IMR-90 (cell line): ENCODE measurements around the gene LRFN2. TPM values are rescaled to one million over a fixed set of nuclear protein-coding genes. Genes with fewer than 3 reads are reported as not detected.

Experiments used
- ATAC-seq: fragments of 200-7000 bp; cut with Tn5 transposase; 2 replicates; pipeline ENCODE4 v1.9.1; 2020; ENCODE audit warnings: low read depth, mild to moderate bottlenecking, moderate library complexity
- BruUV-seq: library from RNA; stranded (reverse); fragments of 400-500 nt; replicated peaks from 2 replicates; lab custom pipeline; 2021; lab: Mats Ljungman, UMichigan
- CTCF ChIA-PET: fragments of 300-600 bp; formaldehyde crosslinking; extraction: SDS; loops from one replicate; lab custom pipeline; 2021; ENCODE audit warnings: antibody characterized with exemption; lab: Yijun Ruan, JAX
- POLR2A ChIA-PET: fragments of 300-600 bp; sonication (Branson Sonifier 250); formaldehyde crosslinking; loops from one replicate; lab custom pipeline; 2022; ENCODE audit warnings: antibody characterized with exemption; ENCODE audit not compliant: unreplicated experiment; lab: Charles Lee
- DNase-seq: peaks from one replicate; pipeline ENCODE4 v3.0.0; 2013
- H2AFZ ChIP-seq: replicated peaks from 2 replicates; pipeline ENCODE3; 2013; ENCODE audit warnings: low read length, mild to moderate bottlenecking; ENCODE audit not compliant: poor library complexity
- H2AK5ac ChIP-seq: 2 replicates; pipeline ENCODE4 v1.6.1; 2013; ENCODE audit warnings: low read depth, low read length, inconsistent platforms
- H2AK9ac ChIP-seq: replicated peaks from 2 replicates; pipeline ENCODE3; 2013; ENCODE audit warnings: mild to moderate bottlenecking, low read depth, low read length, moderate library complexity; ENCODE audit not compliant: poor library complexity
- H2BK120ac ChIP-seq: 2 replicates; pipeline ENCODE4 v1.6.1; 2013; ENCODE audit warnings: low read depth, low read length, inconsistent platforms
- H2BK15ac ChIP-seq: 3 replicates; pipeline ENCODE4 v1.6.1; 2013; ENCODE audit warnings: low read depth, low read length, inconsistent platforms
- H2BK20ac ChIP-seq: 2 replicates; pipeline ENCODE4 v1.6.1; 2013; ENCODE audit warnings: low read depth, mild to moderate bottlenecking, inconsistent platforms, low read length, moderate library complexity
- H2BK5ac ChIP-seq: 2 replicates; pipeline ENCODE4 v1.6.1; 2013; ENCODE audit warnings: mild to moderate bottlenecking, low read depth, low read length, inconsistent platforms; ENCODE audit not compliant: poor library complexity, severe bottlenecking
- H3K14ac ChIP-seq: replicated peaks from 2 replicates; pipeline ENCODE4 v1.6.1; 2013; ENCODE audit warnings: low read depth, low read length, inconsistent platforms
- H3K18ac ChIP-seq: 2 replicates; pipeline ENCODE4 v1.6.1; 2013; ENCODE audit warnings: low read depth, low read length, control low read depth
- H3K23ac ChIP-seq: 2 replicates; pipeline ENCODE4 v1.6.1; 2013; ENCODE audit warnings: low read depth, low read length, inconsistent platforms
- H3K27ac ChIP-seq: 2 replicates; pipeline ENCODE4 v1.5.1; 2013; ENCODE audit warnings: mild to moderate bottlenecking, control low read depth, low read length; ENCODE audit not compliant: insufficient read depth
- H3K27me3 ChIP-seq: 2 replicates; pipeline ENCODE4 v1.6.1; 2013; ENCODE audit warnings: low read length; ENCODE audit not compliant: control insufficient read depth, insufficient read depth
- H3K36me3 ChIP-seq: 2 replicates; pipeline ENCODE4 v1.6.1; 2013; ENCODE audit warnings: low read length, mixed read lengths; ENCODE audit not compliant: control insufficient read depth, insufficient read depth
- H3K4ac ChIP-seq: 2 replicates; pipeline ENCODE4 v1.6.1; 2013; ENCODE audit warnings: low read depth, low read length, inconsistent platforms
- H3K4me1 ChIP-seq: 2 replicates; pipeline ENCODE4 v1.6.1; 2013; ENCODE audit warnings: low read length, mixed read lengths; ENCODE audit not compliant: control insufficient read depth, insufficient read depth
- H3K4me2 ChIP-seq: 2 replicates; pipeline ENCODE4 v1.6.1; 2013; ENCODE audit warnings: low read depth, mild to moderate bottlenecking, control low read depth, low read length, moderate library complexity
- H3K4me3 ChIP-seq: 2 replicates; pipeline ENCODE4 v1.5.1; 2013; ENCODE audit warnings: low read depth, mild to moderate bottlenecking, control low read depth, low read length, moderate library complexity; ENCODE audit not compliant: insufficient read depth
- H3K56ac ChIP-seq: 2 replicates; pipeline ENCODE4 v1.6.1; 2013; ENCODE audit warnings: low read length, inconsistent platforms; ENCODE audit not compliant: insufficient read depth; ENCODE audit errors: extremely low read depth
- H3K79me1 ChIP-seq, 2 experiments: 2 replicates each; pipeline ENCODE4 v1.6.1; 2013; ENCODE audit warnings: low read length in 2 of 2, inconsistent platforms in 1 of 2, low read depth in 1 of 2
- H3K9ac ChIP-seq: 2 replicates; pipeline ENCODE4 v1.6.1; 2013; ENCODE audit warnings: low read depth, low read length, control low read depth
- H3K9me1 ChIP-seq: 2 replicates; pipeline ENCODE4 v1.6.1; 2013; ENCODE audit warnings: low read length, inconsistent platforms; ENCODE audit not compliant: insufficient read depth
- H3K9me3 ChIP-seq: 2 replicates; pipeline ENCODE4 v1.6.1; 2013; ENCODE audit warnings: low read length; ENCODE audit not compliant: control insufficient read depth, insufficient read depth
- H4K20me1 ChIP-seq: 2 replicates; pipeline ENCODE4 v1.6.1; 2013; ENCODE audit warnings: low read length, inconsistent platforms; ENCODE audit not compliant: insufficient read depth
- H4K5ac ChIP-seq: 2 replicates; pipeline ENCODE4 v1.6.1; 2013; ENCODE audit warnings: mild to moderate bottlenecking, low read depth, low read length, control low read depth
- H4K8ac ChIP-seq, 2 experiments: 2 replicates each; pipeline ENCODE4 v1.6.1; 2013; ENCODE audit warnings: low read depth in 2 of 2, low read length in 2 of 2, control low read depth in 1 of 2, inconsistent platforms in 1 of 2
- H4K91ac ChIP-seq: 2 replicates; pipeline ENCODE4 v1.6.1; 2013; ENCODE audit warnings: low read depth, low read length, inconsistent platforms; ENCODE audit not compliant: insufficient read depth
- MXI1 ChIP-seq: IDR thresholded peaks from 2 replicates; pipeline ENCODE4 v1.6.1; 2012; ENCODE audit warnings: low read depth, mild to moderate bottlenecking, low read length, moderate library complexity, borderline replicate concordance
- RAD21 ChIP-seq: IDR thresholded peaks from 2 replicates; pipeline ENCODE4 v1.6.1; 2012; ENCODE audit warnings: low read length, improper control_type of control experiment
- RFX5 ChIP-seq: IDR thresholded peaks from 2 replicates; pipeline ENCODE4 v1.8.0; 2012; ENCODE audit warnings: low read depth, mild to moderate bottlenecking, low read length, moderate library complexity
- SMC3 ChIP-seq: fragments of 150-350 bp; IDR thresholded peaks from 2 replicates; pipeline ENCODE4 v1.6.1; 2016; ENCODE audit warnings: low read depth, mild to moderate bottlenecking, antibody characterized with exemption, low read length, moderate library complexity
- WGBS, 2 experiments: methylation state at CpG; one replicate each; pipeline versions ENCODE4 v1.1.5 to v1.1.7; 2013; ENCODE audit warnings: missing lambda C conversion rate in 2 of 2; ENCODE audit not compliant: insufficient read length in 1 of 2; ENCODE audit errors: extremely low coverage in 2 of 2; 5-methylcytosine and 5-hydroxymethylcytosine counted together
- dilution Hi-C: fragments of 300-500 bp; cut with HindIII; formaldehyde crosslinking; loops from one replicate; pipeline ENCODE4 v1.14.3; 2018; ENCODE audit warnings: low sequenced_read_pairs; ENCODE audit not compliant: unreplicated experiment
- in situ Hi-C: fragments of 300-500 bp; cut with MboI; formaldehyde crosslinking; loops from 3 replicates; pipeline ENCODE4 v1.14.3; 2019; ENCODE audit warnings: low sequenced_read_pairs, inconsistent platforms, mixed read lengths
- intact Hi-C: fragments of 100-400 bp; cut with micrococcal nuclease; formaldehyde crosslinking; loops from 2 replicates; pipeline ENCODE4 v1.10.0; 2022
- polyA plus RNA-seq, 3 experiments: library from polyadenylated mRNA; depleted of rRNA; stranded (reverse); fragments of >200 nt; gene quantifications; 2 replicates each; pipeline ENCODE4 v1.2.3, GENCODE V29; 2012; ENCODE audit warnings: low replicate concordance in 1 of 3
- total RNA-seq: library from RNA; depleted of rRNA; stranded (reverse); fragments of >200 nt; gene quantifications from 2 replicates; pipeline ENCODE4 v1.2.3, GENCODE V29; 2012
- TF ChIP-seq, protein P1 (sequence below): fragments of 150-350 bp; IDR thresholded peaks from 2 replicates; pipeline ENCODE4 v1.6.1; 2016; ENCODE audit warnings: low read depth, mild to moderate bottlenecking, low read length, moderate library complexity, borderline replicate concordance

Gene LRFN2
- total and polyA plus RNA-seq, 2 of the 4 experiments (the other 2 are of a cell fraction) = not detected

DNA sequence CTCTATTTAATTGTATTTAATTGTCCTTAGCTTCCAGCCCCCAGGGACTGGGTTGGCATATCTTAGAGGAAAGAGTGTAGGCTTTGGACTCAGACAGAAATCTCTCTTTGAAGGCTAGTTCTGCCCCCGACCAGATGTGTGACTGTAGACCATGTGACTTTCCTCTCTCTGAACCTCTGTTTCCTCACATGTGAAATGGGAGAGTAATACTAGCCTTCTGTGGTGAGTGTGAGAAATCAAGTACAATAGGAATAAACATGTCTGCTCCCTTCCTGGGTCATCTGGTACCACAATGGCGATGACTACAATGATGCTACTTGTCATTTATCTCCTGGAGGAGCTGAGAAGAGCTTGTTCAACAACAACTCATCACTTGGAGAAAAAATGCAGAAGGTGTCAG, 179.9 kb downstream of the LRFN2 start:
- no peaks in the 10 kb centered on the region for H3K36me3 ChIP-seq
- H2AFZ ChIP-seq = no peak overlapping the region
- H3K9ac ChIP-seq = no peak overlapping the region
- DNase-seq = no peak
- H2AK9ac ChIP-seq = no peak overlapping the region
- BruUV-seq = no TSS peak
- no peak overlapping the region for H3K4me2 ChIP-seq
- no peak overlapping the region for H3K14ac ChIP-seq
- in situ Hi-C loops = no loop called here
- TF ChIP-seq MXI1 (no peak), SMC3 (no peak), RFX5 (no peak), RAD21 (no peak)
- TF ChIP-seq, protein P1, sequence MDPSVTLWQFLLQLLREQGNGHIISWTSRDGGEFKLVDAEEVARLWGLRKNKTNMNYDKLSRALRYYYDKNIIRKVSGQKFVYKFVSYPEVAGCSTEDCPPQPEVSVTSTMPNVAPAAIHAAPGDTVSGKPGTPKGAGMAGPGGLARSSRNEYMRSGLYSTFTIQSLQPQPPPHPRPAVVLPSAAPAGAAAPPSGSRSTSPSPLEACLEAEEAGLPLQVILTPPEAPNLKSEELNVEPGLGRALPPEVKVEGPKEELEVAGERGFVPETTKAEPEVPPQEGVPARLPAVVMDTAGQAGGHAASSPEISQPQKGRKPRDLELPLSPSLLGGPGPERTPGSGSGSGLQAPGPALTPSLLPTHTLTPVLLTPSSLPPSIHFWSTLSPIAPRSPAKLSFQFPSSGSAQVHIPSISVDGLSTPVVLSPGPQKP = no peak
- no peak overlapping the region for H3K4ac ChIP-seq
- H3K18ac ChIP-seq = no peak overlapping the region
- no peak overlapping the region for H3K23ac ChIP-seq
- intact Hi-C loops = no loop called here
- H4K20me1 ChIP-seq = no peaks in the 10 kb centered on the region
- no peaks in the 10 kb centered on the region for H3K4me1 ChIP-seq
- ATAC-seq = no peak
- H3K79me1 ChIP-seq = no peaks in the 10 kb centered on the region
- no peaks in the 10 kb centered on the region for H3K9me3 ChIP-seq
- H2AK5ac ChIP-seq = no peak overlapping the region
- ChIA-PET CTCF (no interaction called here), POLR2A (no interaction called here)
- no peak overlapping the region for H2BK15ac ChIP-seq
- H4K91ac ChIP-seq = no peak overlapping the region
- no peak overlapping the region for H2BK120ac ChIP-seq
- H3K56ac ChIP-seq = no peak overlapping the region
- H4K5ac ChIP-seq = no peak overlapping the region
- no peak overlapping the region for H2BK20ac ChIP-seq
- dilution Hi-C loops = no loop called here
- no peaks in the 10 kb centered on the region for H3K9me1 ChIP-seq
- WGBS, 2 experiments = no CpG with 5 or more reads among the region's 2 CpGs
- H3K27me3 ChIP-seq = no peaks in the 10 kb centered on the region
- no peak overlapping the region for H4K8ac ChIP-seq
- no peak overlapping the region for H3K4me3 ChIP-seq
- H2BK5ac ChIP-seq = no peak overlapping the region
- no peak overlapping the region for H3K27ac ChIP-seq
